HCT116 (cell line): ENCODE data around the gene KIF21B. TPM values are rescaled to one million over a fixed set of nuclear protein-coding genes. Genes with fewer than 3 reads are reported as not detected.

Experiments used
- ATAC-seq: fragments of 200-7000 bp; cut with Tn5 transposase; 2 replicates; pipeline ENCODE4 v1.9.1; 2020; ENCODE audit warnings: mild to moderate bottlenecking, moderate library complexity
- BruUV-seq: library from RNA; stranded (reverse); fragments of 400-500 nt; replicated peaks from 2 replicates; lab custom pipeline; 2021; lab: Mats Ljungman, UMichigan
- CTCF ChIA-PET: fragments of 300-600 bp; sonication (Branson Sonifier 250); formaldehyde crosslinking; loops from one replicate; lab custom pipeline; 2021; ENCODE audit warnings: antibody characterized with exemption; lab: Charles Lee
- POLR2A ChIA-PET: fragments of 300-600, 350-600 bp; sonication (Branson Sonifier 250); formaldehyde crosslinking; loops from one replicate; lab custom pipeline; 2021; ENCODE audit warnings: antibody characterized with exemption; lab: Charles Lee
- RAD21 ChIA-PET, 2 experiments: fragments of 300-600 bp; sonication (Branson Sonifier 250); formaldehyde crosslinking; loops; one replicate each; lab custom pipeline; 2023; ENCODE audit warnings: low total read pairs in 2 of 2; ENCODE audit not compliant: uncharacterized antibody in 2 of 2, unreplicated experiment in 2 of 2, low non-redundant PET in 1 of 2; lab: Charles Lee
- DNase-seq: peaks from one replicate; pipeline ENCODE4 v3.0.0-alpha.2; 2010; ENCODE audit warnings: low read depth, low spot score
- H2AFZ ChIP-seq: fragments of 200-600 bp; shearing (Covaris generic), sonication (generic); 2 replicates; pipeline ENCODE4 v1.6.1; 2017; ENCODE audit warnings: low read depth, mixed run types, mixed read lengths, antibody characterized with exemption, low read length; ENCODE audit not compliant: poor library complexity, severe bottlenecking
- H3K27ac ChIP-seq: 2 replicates; pipeline ENCODE4 v1.5.1; 2012; ENCODE audit warnings: low read depth, low read length
- H3K27me3 ChIP-seq: fragments of 200-600 bp; sonication (generic); 2 replicates; pipeline ENCODE4 v1.6.1; 2016; ENCODE audit warnings: mixed run types, low read length, mixed read lengths; ENCODE audit not compliant: insufficient read depth
- H3K36me3 ChIP-seq, 2 experiments: fragments of 200-500 bp in 1 of 2; fragments of 200-600 bp in 1 of 2; sonication (Bioruptor generic) in 1 of 2; sonication (generic) in 1 of 2; 2 replicates each; pipeline versions ENCODE4 v1.5.1 to v1.6.1; 2014 to 2016; ENCODE audit warnings: low read length in 2 of 2, inconsistent platforms in 1 of 2, mixed read lengths in 1 of 2, mixed run types in 1 of 2; ENCODE audit not compliant: insufficient read depth in 2 of 2, control insufficient read depth in 1 of 2
- H3K4me1 ChIP-seq, 2 experiments: fragments of 200-600 bp in 1 of 2; sonication (generic) in 1 of 2; 2 replicates each; pipeline versions ENCODE4 v1.5.1 to v1.6.1; 2012 to 2017; ENCODE audit warnings: low read length in 2 of 2, inconsistent platforms in 1 of 2, mild to moderate bottlenecking in 1 of 2, mixed read lengths in 1 of 2, mixed run types in 1 of 2, moderate library complexity in 1 of 2; ENCODE audit not compliant: insufficient read depth in 2 of 2, control insufficient read depth in 1 of 2
- H3K4me2 ChIP-seq: fragments of 200-600 bp; sonication (generic); 2 replicates; pipeline ENCODE4 v1.6.1; 2017; ENCODE audit warnings: mixed run types, low read length, mixed read lengths
- H3K4me3 ChIP-seq, 2 experiments: fragments of 200-600 bp in 1 of 2; sonication (generic) in 1 of 2; replicated peaks in 1 of 2; 2 replicates each; pipeline ENCODE4 v1.5.1; 2011 to 2016; ENCODE audit warnings: low read length in 2 of 2, control low read depth in 1 of 2, low read depth in 1 of 2, mild to moderate bottlenecking in 1 of 2, mixed read lengths in 1 of 2, mixed run types in 1 of 2
- H3K79me2 ChIP-seq: fragments of 200-600 bp; sonication (generic); 2 replicates; pipeline ENCODE4 v1.6.1; 2017; ENCODE audit warnings: mild to moderate bottlenecking, mixed run types, low read length, moderate library complexity, mixed read lengths; ENCODE audit not compliant: insufficient read depth
- H3K9ac ChIP-seq: fragments of 200-600 bp; sonication (generic); 2 replicates; pipeline ENCODE4 v1.6.1; 2016; ENCODE audit warnings: low read length, mixed read lengths
- H3K9me2 ChIP-seq: fragments of 200-600 bp; sonication (generic), shearing (Covaris generic); 2 replicates; pipeline ENCODE4 v1.6.1; 2017; ENCODE audit warnings: mixed run types, mild to moderate bottlenecking, moderate library complexity; ENCODE audit not compliant: insufficient read depth
- H3K9me3 ChIP-seq, 2 experiments: fragments of 200-500 bp in 1 of 2; fragments of 200-600 bp in 1 of 2; sonication (Bioruptor generic) in 1 of 2; sonication (generic) in 1 of 2; 2 replicates each; pipeline ENCODE4 v1.6.1; 2014 to 2017; ENCODE audit warnings: low read length in 2 of 2, mixed read lengths in 2 of 2, inconsistent platforms in 1 of 2, low read depth in 1 of 2, mild to moderate bottlenecking in 1 of 2, mixed run types in 1 of 2, moderate library complexity in 1 of 2; ENCODE audit not compliant: control insufficient read depth in 1 of 2, insufficient read depth in 1 of 2
- H4K20me1 ChIP-seq: fragments of 200-600 bp; sonication (generic), shearing (Covaris generic); 2 replicates; pipeline ENCODE4 v1.6.1; 2017; ENCODE audit warnings: mixed run types, mild to moderate bottlenecking, moderate library complexity; ENCODE audit not compliant: insufficient read depth
- EGR1 ChIP-seq: IDR thresholded peaks from 2 replicates; pipeline ENCODE4 v1.6.1; 2012; ENCODE audit warnings: low read depth
- POLR2A ChIP-seq: IDR thresholded peaks from 2 replicates; pipeline ENCODE4 v1.7.0; 2011; ENCODE audit warnings: borderline replicate concordance; ENCODE audit not compliant: insufficient read depth, insufficient read length; ENCODE audit errors: extremely low read depth
- POLR2AphosphoS5 ChIP-seq: IDR thresholded peaks from 2 replicates; pipeline ENCODE4 v1.6.1; 2011; ENCODE audit warnings: mild to moderate bottlenecking, low read depth, low read length, moderate library complexity
- RAD21 ChIP-seq: IDR thresholded peaks from 2 replicates; pipeline ENCODE4 v1.6.1; 2012; ENCODE audit warnings: low read depth, mild to moderate bottlenecking
- SRF ChIP-seq: IDR thresholded peaks from 2 replicates; pipeline ENCODE4 v1.6.1; 2012; ENCODE audit warnings: low read depth
- ZFX ChIP-seq: fragments of 450-650 bp; IDR thresholded peaks from 2 replicates; pipeline ENCODE4 v1.6.1; 2017
- intact Hi-C: fragments of 100-400 bp; cut with micrococcal nuclease; formaldehyde crosslinking; loops from 2 replicates; pipeline ENCODE4 v1.10.0; 2022
- total RNA-seq: library from RNA; stranded (reverse); gene quantifications from one replicate; pipeline ENCODE4 v1.2.1, GENCODE V29; 2021; ENCODE audit not compliant: unreplicated experiment
- TF ChIP-seq, protein P1 (sequence below): IDR thresholded peaks from 2 replicates; pipeline ENCODE4 v1.6.1; 2012
- TF ChIP-seq, protein P2 (sequence below): IDR thresholded peaks from 2 replicates; pipeline ENCODE4 v1.6.1; 2012
- TF ChIP-seq, protein P3 (sequence below), 3 experiments: fragments of 200-600 bp in 1 of 3; sonication (generic) in 1 of 3; IDR thresholded peaks in 2 of 3; conservative IDR thresholded peaks in 1 of 3; 2 replicates each; pipeline ENCODE4 v1.5.1; 2012 to 2017; ENCODE audit warnings: low read depth in 2 of 3, low read length in 2 of 3, antibody characterized with exemption in 1 of 3, borderline replicate concordance in 1 of 3, control low read depth in 1 of 3, mild to moderate bottlenecking in 1 of 3, mixed read lengths in 1 of 3, mixed run types in 1 of 3, moderate library complexity in 1 of 3; ENCODE audit not compliant: insufficient read depth in 1 of 3

Gene KIF21B
- total RNA-seq, 1 experiment from 2014 or later = 6.1 TPM

DNA sequence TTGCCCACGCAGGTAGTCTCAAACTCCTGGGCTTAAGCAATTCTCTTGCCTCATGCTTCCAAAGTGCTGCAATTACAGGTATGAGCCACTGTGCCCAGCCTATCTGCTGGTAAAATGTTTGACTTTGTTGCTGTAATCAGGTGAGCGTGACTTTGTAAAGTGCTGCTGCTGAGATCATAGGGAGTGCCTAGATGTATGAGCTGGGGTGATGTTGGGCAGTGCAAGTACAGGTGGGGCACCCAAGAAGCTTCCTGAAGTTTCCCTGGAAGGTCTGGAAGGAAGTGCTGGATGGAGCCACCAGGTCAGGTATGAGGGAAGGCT, 43.1 kb downstream of the KIF21B start:
- no peaks in the 10 kb centered on the region for H3K27me3 ChIP-seq
- no peak for DNase-seq
- no TSS peak for BruUV-seq
- H3K9me3 ChIP-seq = peaks cover 0 to 4% of the 10 kb centered on the region in 2 experiments; a peak in 1 of 4 replicates
- H3K9ac ChIP-seq = no peak overlapping the region
- H4K20me1 ChIP-seq = no peaks in the 10 kb centered on the region
- H3K4me1 ChIP-seq = no peaks in the 10 kb centered on the region
- intact Hi-C loops = no loop called here
- no peak overlapping the region for H3K27ac ChIP-seq
- no peak overlapping the region for H3K4me3 ChIP-seq
- H3K4me2 ChIP-seq = no peak overlapping the region
- H3K36me3 ChIP-seq = no peaks in the 10 kb centered on the region
- H3K9me2 ChIP-seq = no peaks in the 10 kb centered on the region
- POLR2A ChIA-PET = no interaction called here
- CTCF ChIA-PET = interaction anchor here (0.8 to 2.3 kb wide), 9 partner anchors 9 to 444 kb away, joined by 3 to 15 read pairs (median 7); no protein-coding TSS in a partner anchor
- no peak for TF ChIP-seq ZFX
- TF ChIP-seq RAD21 = no peak
- TF ChIP-seq, protein P1, sequence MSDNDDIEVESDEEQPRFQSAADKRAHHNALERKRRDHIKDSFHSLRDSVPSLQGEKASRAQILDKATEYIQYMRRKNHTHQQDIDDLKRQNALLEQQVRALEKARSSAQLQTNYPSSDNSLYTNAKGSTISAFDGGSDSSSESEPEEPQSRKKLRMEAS = no peak
- TF ChIP-seq POLR2A = no peak
- TF ChIP-seq POLR2AphosphoS5 = no peak
- no peak for TF ChIP-seq SRF
- TF ChIP-seq EGR1 = no peak
- TF ChIP-seq, protein P2, sequence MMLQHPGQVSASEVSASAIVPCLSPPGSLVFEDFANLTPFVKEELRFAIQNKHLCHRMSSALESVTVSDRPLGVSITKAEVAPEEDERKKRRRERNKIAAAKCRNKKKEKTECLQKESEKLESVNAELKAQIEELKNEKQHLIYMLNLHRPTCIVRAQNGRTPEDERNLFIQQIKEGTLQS = no peak
- TF ChIP-seq, protein P3, sequence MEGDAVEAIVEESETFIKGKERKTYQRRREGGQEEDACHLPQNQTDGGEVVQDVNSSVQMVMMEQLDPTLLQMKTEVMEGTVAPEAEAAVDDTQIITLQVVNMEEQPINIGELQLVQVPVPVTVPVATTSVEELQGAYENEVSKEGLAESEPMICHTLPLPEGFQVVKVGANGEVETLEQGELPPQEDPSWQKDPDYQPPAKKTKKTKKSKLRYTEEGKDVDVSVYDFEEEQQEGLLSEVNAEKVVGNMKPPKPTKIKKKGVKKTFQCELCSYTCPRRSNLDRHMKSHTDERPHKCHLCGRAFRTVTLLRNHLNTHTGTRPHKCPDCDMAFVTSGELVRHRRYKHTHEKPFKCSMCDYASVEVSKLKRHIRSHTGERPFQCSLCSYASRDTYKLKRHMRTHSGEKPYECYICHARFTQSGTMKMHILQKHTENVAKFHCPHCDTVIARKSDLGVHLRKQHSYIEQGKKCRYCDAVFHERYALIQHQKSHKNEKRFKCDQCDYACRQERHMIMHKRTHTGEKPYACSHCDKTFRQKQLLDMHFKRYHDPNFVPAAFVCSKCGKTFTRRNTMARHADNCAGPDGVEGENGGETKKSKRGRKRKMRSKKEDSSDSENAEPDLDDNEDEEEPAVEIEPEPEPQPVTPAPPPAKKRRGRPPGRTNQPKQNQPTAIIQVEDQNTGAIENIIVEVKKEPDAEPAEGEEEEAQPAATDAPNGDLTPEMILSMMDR (IDR thresholded peaks at IDR 0.05 in 2 of 3, conservative IDR thresholded peaks at IDR 0.05 in 1 of 3; ENCODE audit: borderline replicate concordance in 1 of 3, insufficient read depth in 1 of 3, low read depth in 2 of 3, low read length in 2 of 3) = no peak
- TF ChIP-seq, all 23 proteins: peak for 0
- RAD21 ChIA-PET = no interaction called here
- Histone ChIP-seq H3K79me2 (no peaks in the 10 kb centered on the region), H2AFZ (no peak overlapping the region)
- ATAC-seq = no peak
